NCI-H128 (cell line): ENCODE results near the gene RNF151.
"Not testable (repeated sequence)": the region's sequence is repeated elsewhere in the genome, so short reads cannot be mapped to it uniquely, and the experiment has no call there.

Experiments
- DNase-seq: peaks from one replicate; lab custom pipeline; 2025; ENCODE audit not compliant: unreplicated experiment; lab: John Stamatoyannopoulos, UW

The RNF151 gene

DNA sequence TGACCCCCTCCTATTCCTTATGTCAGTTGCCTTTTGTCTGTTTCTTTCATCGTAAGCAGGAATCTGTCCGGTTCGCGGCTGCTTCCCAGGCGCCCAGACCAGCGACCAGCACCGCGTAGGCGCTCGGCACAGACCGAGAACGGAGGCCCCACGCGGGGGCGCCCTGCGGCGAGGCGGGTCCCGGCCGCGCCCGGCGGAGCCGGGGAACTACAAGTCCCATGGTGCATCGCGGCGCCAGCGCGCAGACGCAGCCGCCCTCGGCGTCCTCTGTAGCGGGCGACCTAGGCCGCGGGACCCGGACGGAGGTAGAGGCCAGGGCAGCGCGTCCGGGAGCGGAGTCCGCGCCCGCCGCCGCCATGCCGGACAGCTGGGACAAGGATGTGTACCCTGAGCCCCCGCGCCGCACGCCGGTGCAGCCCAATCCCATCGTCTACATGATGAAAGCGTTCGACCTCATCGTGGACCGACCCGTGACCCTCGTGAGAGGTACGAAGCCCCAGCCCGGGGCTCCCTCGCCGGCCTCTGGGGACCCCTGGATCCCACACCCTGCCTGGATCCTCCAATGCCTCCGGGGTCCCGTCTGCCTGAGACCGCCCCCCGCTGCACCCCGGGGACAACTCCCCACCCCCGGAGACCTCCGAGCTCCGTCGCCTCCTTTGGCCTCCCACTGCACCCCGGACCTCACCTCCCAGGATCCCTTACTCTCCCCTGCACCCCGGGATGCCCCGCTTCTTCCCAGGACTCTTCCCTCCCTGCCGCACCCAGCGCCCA lies 7.2 kb upstream of the RNF151 start, which contains the start of gene NDUFB10:
Gene NDUFB10, plus strand, starts transcription at position 270 of the 771 bp plus-strand sequence. Its CDS starts 87 bp downstream, at position 357.
- DNase-seq = peak; percentile 11

DNA sequence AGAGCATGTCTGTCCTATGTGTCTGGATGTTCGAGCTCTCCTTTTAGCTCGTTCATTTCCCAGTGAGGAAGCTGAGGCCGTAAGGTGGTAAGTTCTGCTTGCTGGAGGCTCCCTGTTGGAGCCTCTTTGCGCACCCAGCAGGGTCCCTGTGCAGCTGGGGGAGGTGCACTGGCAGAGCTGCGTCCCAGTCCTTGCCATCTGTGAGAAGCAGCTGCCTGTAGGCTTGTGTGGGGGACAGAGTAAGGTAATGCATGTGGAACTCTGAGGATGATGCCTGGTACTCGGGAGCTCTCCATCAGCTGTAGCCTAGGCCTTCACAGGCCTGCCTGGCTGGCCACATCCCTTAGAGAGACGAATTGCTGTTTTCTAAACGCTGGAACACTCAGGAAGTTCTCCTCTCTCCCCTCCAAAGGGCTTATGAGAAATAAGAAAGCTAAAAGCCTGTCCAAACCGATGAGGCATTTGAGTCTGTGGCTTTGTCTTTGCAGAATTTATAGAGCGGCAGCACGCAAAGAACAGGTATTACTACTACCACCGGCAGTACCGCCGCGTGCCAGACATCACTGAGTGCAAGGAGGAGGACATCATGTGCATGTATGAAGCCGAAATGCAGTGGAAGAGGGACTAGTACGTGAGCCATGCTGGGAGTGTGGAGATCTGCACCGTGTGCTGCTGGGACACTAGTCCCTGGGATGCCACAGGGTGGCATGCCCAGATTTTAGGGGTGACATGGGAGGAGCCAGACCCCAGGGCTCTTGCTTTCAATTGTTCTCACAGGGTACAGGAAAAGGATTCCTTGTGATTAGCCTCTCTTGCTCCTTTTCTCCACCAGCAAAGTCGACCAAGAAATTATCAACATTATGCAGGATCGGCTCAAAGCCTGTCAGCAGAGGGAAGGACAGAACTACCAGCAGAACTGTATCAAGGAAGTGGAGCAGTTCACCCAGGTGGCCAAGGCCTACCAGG lies 5.7 kb upstream of the RNF151 start:
- no peak for DNase-seq

DNA sequence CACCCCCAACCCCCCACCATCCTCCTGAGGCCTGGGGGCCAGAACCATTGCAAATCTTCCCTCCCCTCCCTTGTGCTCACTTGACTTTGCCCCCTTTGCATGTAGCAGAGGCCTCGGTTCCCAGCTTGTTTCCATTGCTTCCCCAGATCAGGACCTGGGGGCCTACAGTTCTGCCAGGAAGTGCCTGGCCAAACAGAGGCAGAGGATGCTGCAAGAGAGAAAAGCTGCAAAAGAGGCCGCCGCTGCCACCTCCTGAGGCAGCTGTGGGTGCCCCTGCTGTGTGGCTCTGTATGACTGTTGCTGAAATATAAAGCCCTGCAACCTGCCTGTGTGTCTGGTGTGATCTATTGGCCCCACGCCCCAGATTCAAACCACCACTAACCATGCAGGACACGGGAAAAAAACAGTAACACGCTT lies 5.0 kb upstream of the RNF151 start:
- no peak for DNase-seq

DNA sequence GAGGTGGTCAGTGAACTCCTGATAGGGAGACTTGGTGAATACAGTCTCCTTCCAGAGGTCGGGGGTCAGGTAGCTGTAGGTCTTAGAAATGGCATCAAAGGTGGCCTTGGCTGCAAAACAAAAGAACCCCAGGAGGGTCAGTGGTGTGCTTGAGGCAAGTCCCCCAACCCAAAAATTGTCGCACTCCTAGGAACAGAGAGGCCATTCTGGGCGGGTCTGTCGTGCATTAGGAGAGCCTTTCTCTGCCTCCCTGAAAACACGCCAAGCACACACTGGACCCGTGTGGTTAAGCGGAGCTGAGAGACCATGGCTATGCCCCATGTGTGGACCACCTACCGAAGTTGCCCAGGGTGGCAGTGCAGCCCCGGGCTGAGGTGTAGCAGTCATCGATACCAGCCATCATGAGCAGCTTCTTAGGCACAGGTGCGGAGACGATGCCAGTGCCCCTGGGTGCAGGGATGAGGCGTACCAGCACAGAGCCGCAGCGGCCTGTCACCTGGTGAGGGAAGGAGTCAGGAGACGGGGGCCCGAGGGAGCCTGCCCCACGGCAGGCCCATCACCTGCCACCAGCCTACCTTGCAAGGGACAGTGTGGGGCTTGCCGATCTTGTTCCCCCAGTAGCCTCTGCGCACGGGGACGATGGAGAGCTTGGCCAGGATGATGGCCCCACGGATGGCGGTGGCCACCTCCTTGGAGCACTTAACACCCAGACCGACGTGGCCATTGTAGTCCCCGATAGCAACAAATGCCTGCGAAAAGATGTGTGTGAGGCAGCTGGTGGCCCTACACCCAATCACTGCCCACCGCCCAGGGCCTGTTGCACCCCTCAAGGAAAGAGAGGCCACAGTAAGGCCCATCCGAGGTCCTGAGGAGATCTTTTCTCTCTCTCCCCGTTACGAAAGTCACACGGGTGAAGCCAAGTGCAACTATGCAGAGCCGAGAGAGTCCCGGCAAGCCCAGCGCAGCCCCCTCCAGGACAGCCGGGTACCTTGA lies 4.2 kb upstream of the RNF151 start:
- not testable (repeated sequence) for DNase-seq

DNA sequence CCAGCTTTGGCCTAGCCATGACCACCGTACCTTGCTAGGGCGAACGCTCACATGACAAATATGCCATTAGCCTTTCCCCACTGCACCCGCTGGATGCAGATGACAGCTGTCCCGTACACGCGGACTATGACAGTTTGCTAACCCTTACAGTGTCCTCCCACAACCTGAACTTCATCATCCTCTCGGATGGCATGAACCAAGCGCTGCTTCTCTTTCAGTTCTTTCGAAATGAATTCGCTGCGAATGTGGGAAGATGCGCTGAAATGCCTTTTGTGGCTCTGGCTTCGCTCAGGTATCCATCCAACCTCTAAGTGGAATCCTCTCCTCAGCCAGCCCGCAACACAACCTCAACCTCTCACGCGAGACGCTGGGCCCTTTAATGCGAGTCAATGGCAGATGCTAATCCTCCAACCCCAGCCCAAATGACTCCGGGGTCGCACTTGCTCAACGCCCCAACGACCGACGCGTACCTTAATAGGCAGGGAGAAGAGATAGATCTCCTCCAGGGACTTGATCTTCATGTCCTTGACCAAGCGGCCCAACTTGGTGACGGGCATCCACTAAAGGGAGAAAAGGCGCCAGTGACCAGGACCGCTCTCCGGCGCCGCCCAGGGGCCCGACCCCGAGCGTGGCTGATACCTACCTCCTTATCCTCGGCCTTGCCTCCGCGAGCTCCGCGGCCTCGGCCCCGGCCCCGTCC lies 2.7 kb upstream of the RNF151 start:
- DNase-seq = no peak

DNA sequence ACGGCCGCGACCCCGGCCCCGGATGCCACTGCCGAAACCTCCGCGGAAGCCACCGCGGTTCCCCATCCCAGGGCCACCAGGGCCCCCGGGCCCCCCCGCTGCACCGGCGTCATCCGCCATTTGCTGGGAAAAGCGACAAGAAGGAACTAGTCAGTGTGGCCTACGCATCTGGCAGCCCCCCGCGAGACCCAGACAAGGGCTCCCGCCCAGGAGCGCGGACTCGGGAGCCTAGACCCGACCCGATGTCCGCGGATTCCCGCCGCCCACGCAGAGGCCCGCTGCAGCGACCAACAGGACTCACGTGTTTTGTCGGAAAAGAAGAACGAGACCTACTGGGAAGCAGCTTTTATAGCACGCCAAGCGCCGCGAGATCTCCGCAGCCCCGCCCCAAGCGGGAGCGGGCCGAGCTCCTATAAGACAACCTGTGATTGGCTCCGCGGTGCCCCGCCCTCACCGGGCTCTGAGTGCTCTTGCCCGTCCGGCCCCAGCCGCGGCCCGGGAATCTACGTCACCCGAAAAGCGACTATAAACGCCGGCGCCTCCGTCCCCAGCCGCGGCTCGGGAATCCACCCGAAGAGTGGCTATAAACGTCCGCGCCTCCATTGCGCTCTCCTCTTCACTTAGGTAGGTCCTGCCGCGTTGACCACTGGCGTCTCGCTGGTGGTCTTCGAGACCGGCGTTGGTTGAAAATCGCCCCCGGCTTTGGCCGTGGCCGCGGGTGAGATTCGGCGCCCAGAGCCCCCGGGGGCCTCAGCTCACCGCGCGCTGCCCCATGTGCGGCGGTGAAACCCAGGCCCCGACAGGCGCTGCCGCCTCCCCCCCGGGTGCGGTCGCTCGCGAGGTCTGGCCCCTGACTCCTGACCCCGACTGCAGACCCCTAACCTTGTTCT lies 1.9 kb upstream of the RNF151 start, which contains the start of gene RPS2:
Gene RPS2, minus strand, starts transcription at position 321 of the 890 bp plus-strand sequence. Its CDS starts 201 bp downstream, at position 120.
- peak; percentile 90 for DNase-seq

DNA sequence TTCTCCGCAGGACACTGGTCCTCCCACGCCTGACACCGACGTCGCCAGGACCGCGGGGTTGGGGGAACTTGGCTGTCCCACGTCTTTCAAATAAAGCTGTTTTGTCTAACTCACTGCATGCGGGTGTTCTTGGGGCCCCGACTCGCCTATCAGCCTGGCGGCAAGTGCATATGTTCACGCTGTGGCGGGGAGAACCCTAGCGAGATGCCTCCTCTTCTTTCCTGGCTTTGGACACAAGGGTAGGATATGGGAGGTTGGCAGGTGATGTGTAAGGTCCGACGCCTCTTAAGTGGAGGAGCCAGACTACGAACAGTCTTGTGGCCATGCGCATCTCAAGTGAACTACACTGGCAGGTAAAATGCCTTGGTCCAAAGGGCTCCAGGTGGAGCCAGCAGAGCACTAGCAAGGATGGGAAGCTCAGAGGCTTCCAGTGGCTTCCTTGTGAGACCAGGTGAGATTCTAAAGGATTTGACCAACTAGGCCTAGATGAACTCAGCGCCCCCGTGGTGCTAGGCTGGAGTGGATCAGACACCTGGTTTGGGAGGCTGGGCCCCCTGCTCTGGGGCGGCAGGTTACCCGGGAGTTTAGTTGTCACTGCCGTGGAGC lies 1.2 kb upstream of the RNF151 start:
- no peak for DNase-seq

DNA sequence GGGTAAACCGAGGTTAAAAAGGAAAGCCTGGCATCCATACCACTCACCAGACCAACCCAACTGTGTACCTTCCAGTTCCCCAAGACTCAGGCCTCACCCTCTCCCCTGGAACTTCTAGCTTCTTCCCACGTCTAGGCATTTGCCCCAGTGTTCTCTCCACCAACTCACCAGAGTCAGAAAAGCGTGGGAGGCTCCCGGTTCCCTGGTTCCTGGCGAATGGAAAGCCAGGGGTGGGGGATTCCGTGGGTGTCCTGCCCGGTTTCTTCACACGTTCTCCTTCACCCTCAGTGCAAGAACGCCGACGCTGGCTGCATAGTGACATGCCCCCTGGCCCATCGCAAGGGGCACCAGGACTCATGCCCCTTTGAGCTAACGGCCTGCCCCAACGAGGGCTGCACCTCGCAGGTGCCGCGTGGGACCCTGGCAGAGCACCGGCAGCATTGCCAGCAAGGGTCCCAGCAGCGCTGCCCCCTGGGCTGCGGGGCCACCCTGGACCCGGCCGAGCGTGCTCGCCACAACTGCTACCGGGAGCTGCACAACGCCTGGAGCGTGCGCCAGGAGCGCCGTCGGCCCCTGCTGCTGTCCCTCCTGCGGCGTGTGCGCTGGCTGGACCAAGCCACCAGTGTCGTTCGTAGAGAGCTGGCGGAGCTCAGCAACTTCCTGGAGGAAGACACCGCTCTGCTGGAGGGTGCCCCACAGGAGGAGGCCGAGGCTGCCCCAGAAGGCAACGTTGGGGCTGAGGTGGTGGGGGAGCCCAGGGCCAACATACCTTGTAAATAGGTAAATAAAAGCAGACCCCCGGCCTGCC lies 1.7 kb downstream of the RNF151 start:
- no peak for DNase-seq

DNA sequence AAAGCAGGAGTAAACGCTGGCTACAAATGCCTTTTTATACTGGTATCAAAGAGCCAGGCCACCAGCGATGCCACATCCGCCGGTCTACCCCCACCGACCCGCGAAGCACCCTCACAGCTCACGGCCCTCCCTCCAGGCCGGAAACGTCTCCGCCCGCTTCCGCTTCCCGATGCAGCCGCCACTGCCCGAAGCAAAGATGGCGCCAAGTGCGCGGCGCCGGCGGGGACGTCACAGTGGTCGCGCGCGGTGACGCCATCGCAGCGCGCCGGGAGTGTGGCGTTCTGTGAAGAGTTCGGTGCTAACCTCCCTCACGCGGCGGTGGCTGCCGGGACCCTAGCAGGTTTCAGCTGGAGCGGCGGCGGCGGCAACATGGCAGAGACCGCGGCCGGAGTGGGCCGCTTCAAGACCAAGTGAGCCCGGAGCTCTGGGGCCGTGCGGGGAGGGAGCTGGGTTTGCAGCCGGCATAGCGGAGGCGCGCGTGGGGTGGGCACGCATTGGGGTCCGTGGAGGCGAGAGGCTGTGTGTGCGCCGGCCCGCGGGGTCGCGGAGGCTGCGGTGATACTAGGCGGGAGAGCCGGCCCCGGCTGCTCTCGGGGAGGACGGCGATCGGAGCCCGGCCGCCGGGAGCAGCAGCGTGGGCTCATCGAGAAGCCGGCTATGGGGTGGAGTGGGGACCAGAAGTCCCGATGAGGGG lies 5.3 kb downstream of the RNF151 start, which contains the start of gene TBL3:
Gene TBL3, plus strand, starts transcription at position 258 of the 694 bp plus-strand sequence. Its CDS starts 112 bp downstream, at position 370.
- peak; percentile 80 for DNase-seq

DNA sequence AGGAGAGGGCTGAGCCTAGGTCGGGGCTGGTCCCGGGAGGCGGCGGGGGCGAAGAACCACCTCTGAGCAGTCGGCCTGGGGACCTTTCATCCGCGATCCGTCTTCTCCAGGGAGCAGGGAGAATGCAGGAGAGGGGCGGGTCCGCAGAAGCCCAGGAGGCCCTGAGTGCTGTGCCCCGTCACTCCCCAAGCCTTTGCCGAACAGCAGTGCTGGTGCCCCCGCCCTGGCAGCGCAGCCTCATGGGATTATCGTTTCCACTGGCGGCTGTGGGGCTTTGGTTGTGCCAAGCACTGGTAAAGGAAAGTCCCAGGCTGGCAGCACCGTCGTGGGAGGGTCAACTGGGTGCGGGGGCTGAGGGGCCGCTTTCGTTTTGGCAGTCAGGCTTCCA lies 5.8 kb downstream of the RNF151 start:
- no peak for DNase-seq

DNA sequence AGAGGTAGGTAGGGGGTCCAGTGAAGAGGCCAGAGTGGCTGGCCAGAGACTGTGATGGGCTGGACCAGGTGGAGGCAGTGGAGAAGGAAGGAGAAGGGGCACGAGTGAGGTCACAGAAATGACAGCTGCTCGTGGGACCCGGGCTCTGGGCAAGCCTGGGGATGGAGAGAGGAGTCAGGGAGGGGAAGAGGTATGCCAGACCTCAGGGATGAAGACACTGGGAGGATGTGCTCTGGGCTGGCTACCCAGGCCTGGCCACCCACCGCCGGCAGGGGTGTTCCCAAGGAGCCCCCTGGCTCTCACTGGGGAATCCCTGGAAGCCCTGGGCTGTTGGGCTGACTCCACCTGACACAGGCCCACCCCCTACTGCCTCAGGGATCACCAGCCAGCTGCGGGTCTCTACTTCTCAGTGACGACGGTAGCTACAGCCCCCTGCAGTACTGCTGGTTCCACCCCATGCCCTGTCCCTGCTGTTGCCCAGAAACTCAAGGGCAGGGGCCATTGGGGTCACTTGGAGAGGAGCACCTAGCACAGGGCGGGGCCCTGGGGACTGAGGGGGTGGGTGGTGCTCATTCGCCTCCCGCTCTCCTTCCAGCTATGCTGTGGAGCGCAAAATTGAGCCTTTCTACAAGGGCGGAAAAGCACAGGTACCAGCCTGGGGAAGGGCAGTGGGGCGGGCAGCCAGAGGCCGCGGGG lies 7.0 kb downstream of the RNF151 start:
- DNase-seq = no peak

DNA sequence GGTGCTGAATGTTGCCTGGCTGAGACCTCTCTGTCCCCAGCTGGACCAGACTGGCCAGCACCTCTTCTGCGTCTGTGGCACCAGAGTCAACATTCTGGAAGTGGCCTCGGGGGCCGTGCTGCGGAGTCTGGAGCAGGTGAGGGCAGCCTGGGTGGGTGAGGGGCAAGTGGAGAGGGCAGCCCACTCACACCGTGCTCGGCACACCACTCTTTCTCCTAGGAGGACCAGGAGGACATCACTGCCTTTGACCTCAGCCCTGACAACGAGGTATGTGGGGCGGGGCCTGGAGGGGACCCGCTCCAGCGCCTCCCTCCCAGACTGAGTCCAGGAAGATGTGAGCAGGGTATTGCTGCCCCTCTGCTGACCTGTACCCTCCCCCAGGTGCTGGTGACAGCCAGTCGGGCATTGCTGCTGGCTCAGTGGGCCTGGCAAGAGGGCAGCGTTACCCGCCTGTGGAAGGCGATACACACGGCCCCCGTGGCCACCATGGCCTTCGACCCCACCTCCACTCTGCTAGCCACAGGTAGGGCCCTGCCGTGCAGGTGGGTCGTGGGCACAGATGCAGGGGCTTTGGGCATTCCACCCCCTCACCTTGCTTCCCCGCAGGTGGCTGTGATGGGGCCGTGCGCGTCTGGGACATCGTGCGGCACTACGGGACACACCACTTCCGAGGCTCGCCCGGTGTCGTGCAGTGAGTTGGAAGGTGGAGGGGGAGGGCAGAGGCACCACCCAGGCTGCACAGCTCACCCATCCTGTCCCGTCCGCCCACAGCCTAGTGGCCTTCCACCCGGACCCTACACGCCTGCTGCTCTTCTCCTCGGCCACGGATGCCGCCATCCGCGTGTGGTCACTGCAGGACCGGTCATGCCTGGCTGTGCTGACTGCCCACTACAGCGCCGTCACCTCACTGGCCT lies 7.8 kb downstream of the RNF151 start:
- no peak for DNase-seq

DNA sequence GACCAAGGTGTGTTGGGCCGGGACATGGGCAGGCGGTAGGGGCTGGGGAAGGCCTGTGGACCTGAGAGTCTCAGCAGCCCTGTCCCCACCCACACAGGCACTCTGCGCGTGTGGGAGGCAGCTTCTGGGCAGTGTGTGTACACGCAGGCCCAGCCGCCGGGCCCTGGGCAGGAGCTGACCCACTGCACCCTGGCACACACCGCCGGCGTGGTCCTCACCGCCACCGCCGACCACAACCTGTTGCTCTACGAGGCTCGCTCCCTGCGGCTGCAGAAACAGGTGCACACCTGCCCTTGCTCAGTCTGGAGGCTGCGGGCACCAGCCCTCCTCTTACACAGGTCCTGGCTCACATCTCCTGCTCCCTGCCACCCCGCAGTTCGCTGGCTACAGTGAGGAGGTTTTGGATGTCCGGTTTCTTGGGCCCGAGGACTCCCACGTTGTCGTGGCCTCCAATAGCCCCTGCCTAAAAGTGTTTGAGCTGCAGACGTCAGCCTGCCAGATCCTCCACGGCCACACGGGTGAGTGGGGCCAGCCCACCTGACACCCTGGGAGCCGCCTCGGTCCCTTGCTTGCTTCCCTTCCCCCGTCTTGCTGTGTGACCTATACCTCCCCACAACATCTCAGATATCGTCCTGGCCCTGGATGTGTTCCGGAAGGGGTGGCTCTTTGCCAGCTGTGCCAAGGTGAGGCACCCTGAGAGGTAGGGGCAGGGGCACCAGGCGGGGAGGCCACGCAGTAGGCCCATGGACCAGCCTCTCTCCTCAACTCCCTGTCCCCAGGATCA lies 9.0 kb downstream of the RNF151 start:
- no peak for DNase-seq

DNA sequence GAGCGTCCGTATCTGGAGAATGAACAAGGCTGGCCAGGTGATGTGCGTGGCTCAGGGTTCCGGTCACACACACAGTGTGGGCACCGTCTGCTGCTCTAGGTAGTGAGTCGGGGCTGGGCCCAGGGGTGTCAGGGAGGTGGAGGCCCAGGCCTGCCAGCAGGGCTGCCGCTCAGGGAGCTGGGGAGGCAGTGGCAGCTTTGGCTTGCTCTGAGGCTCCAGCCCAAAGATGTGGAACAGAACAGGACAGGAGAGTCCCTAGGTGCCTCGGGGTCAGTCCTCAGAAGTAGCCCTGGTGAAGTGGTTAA lies 9.5 kb downstream of the RNF151 start:
- no peak for DNase-seq
